Esophagus muscularis mucosa (tissue), 3 donors: ENCODE results near the gene KIF12.

Experiments
- CTCF ChIP-seq, 3 experiments: fragments of 200-600 bp in 2 of 3; fragments of 450-650 bp in 1 of 3; sonication (generic) in 2 of 3; IDR thresholded peaks; one replicate each; pipeline ENCODE4 v1.5.1; 2017 to 2019; ENCODE audit warnings: antibody characterized with exemption in 3 of 3, mild to moderate bottlenecking in 2 of 3, moderate library complexity in 1 of 3
- POLR2A ChIP-seq: fragments of 450-650 bp; IDR thresholded peaks from one replicate; pipeline ENCODE4 v1.6.1; 2017; ENCODE audit warnings: antibody characterized with exemption, moderate library complexity, mild to moderate bottlenecking, low read depth
- POLR2AphosphoS5 ChIP-seq, 2 donors: sonication (generic); formaldehyde crosslinking; IDR thresholded peaks; one replicate each; pipeline ENCODE4 v1.6.1; 2017; ENCODE audit warnings: antibody characterized with exemption in 2 of 2

DNA sequence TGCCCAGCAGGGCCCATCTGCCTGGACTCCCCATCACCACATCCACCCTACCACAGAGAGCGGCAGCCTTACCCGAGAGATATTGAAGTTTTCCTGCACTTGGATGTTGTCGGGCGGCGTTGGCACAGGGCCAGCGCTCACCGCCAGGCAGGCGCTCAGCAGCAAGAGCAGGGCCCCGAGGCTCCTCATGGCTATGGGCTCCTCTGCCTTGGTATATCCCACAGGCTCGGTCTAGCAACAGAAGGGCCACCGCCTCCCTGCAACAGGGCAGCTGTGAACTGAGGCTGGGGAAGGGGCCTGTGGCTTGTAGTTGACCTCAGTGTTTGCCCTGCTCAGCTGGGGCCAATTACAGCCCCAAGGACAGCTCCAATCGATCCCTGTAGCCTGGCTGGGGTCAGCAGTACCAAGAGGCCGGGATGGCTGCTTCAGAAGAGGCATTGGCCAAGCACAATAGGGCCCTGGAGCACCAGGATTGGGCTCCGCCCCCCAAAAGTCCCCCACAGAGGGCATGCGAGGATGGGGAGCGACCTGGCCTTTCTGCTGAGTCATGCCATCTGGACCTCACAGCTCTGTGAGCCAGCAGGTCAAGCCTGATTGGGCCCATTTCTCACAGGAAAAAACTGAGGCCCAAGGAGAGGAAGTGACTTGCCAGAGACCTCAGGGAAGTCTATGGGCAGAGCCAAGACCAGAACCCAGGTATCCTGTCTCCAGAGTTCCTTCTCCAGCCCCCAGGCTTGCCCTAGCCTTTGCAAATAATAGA, 20.9 kb downstream of the KIF12 start, which contains the start of gene AMBP:
- TF ChIP-seq CTCF (IDR thresholded peaks at IDR 0.05) (no peak), POLR2A (no peak), POLR2AphosphoS5 (IDR thresholded peaks at IDR 0.05) (no peak)
